ENCODE results near the gene CYB5R2. TPM values are rescaled to one million over a fixed set of nuclear protein-coding genes. Genes with fewer than 3 reads are reported as not detected.

CYB5R2 gene
- total RNA-seq, 1 experiment from 2014 or later, result 40.3 TPM

GRCh38 chr11:7654195-7654705 lies 19.1 kb downstream of the CYB5R2 start:
- POLR2A ChIA-PET, result no interaction called here
- TF ChIP-seq ESRRA (CRISPR knock-in tag; IDR thresholded peaks at IDR 0.05; ENCODE audit: borderline replicate concordance) (no peak), CBFB (CRISPR knock-in tag; IDR thresholded peaks at IDR 0.05; ENCODE audit: low read depth) (no peak), ATF1 (CRISPR knock-in tag; IDR thresholded peaks at IDR 0.05) (no peak), SMAD4 (CRISPR knock-in tag; IDR thresholded peaks at IDR 0.05) (no peak), TP53 (CRISPR knock-in tag; IDR thresholded peaks at IDR 0.05) (no peak), ZSCAN18 (CRISPR knock-in tag; IDR thresholded peaks at IDR 0.05) (no peak), TEAD4 (CRISPR knock-in tag; IDR thresholded peaks at IDR 0.05) (no peak), USF1 (CRISPR knock-in tag; IDR thresholded peaks at IDR 0.05) (no peak), GTF2I (CRISPR knock-in tag; conservative IDR thresholded peaks at IDR 0.05) (no peak), ZNF281 (CRISPR knock-in tag; IDR thresholded peaks at IDR 0.05) (no peak), E2F4 (CRISPR knock-in tag; IDR thresholded peaks at IDR 0.05; ENCODE audit: borderline replicate concordance, low read depth) (no peak)
- Mint-ChIP-seq H3K9me3 (no peaks in the 10 kb centered on the region), H3K27ac (no peak overlapping the region), H3K4me1 (peaks cover 6% of the 10 kb centered on the region), H3K27me3 (ENCODE audit: low read depth) (no peaks in the 10 kb centered on the region), H3K4me3 (no peak overlapping the region), H3K36me3 (peaks cover 40% of the 10 kb centered on the region)
- no peak for DNase-seq (ENCODE audit: low spot score)
- ATAC-seq, result no peak
- CTCF ChIA-PET, result interaction anchor here (7.5 kb wide), 1 partner anchor 80 kb away, joined by 229 read pairs; no protein-coding TSS in a partner anchor

GRCh38 chr11:7651700-7652099 lies 21.6 kb downstream of the CYB5R2 start:
- Mint-ChIP-seq H3K4me1 (no peaks in the 10 kb centered on the region), H3K36me3 (peaks cover 44% of the 10 kb centered on the region), H3K27me3 (ENCODE audit: low read depth) (no peaks in the 10 kb centered on the region), H3K27ac (no peak overlapping the region), H3K4me3 (no peak overlapping the region), H3K9me3 (no peaks in the 10 kb centered on the region)
- ATAC-seq (no peak), DNase-seq (ENCODE audit: low spot score) (no peak)
- ChIA-PET CTCF (interaction anchor here (0.6 to 7.5 kb wide), 3 partner anchors 77 to 303 kb away, joined by 3 to 229 read pairs (median 8); no protein-coding TSS in a partner anchor), POLR2A (no interaction called here)
- TF ChIP-seq CBFB (CRISPR knock-in tag; IDR thresholded peaks at IDR 0.05; ENCODE audit: low read depth) (no peak), ZNF219 (CRISPR knock-in tag; IDR thresholded peaks at IDR 0.05; ENCODE audit: borderline replicate concordance) (no peak), FOXP4 (CRISPR knock-in tag; IDR thresholded peaks at IDR 0.05) (no peak), FOXK1 (CRISPR knock-in tag; IDR thresholded peaks at IDR 0.05) (no peak), ZBTB21 (CRISPR knock-in tag; IDR thresholded peaks at IDR 0.05; ENCODE audit: borderline replicate concordance) (no peak), ELF4 (CRISPR knock-in tag; IDR thresholded peaks at IDR 0.05; ENCODE audit: low read depth) (no peak), ATF2 (CRISPR knock-in tag; IDR thresholded peaks at IDR 0.05; ENCODE audit: borderline replicate concordance, low read depth) (no peak), GRHL2 (CRISPR knock-in tag; IDR thresholded peaks at IDR 0.05; ENCODE audit: insufficient replicate concordance, severe bottlenecking) (no peak), OVOL2 (CRISPR knock-in tag; IDR thresholded peaks at IDR 0.05; ENCODE audit: borderline replicate concordance) (no peak), TEAD1 (CRISPR knock-in tag; IDR thresholded peaks at IDR 0.05) (no peak), ZNF671 (CRISPR knock-in tag; IDR thresholded peaks at IDR 0.05) (no peak), MAX (CRISPR knock-in tag; IDR thresholded peaks at IDR 0.05) (no peak), E2F1 (CRISPR knock-in tag; IDR thresholded peaks at IDR 0.05) (no peak)
